Progenitor cell of endocrine pancreas (in vitro differentiated cells): ENCODE data around the gene KIFAP3. TPM values are rescaled to one million over a fixed set of nuclear protein-coding genes. Genes with fewer than 3 reads are reported as not detected.

Source experiments
- DNase-seq: peaks from one replicate; pipeline ENCODE4 v3.0.0; 2021; ENCODE audit warnings: low spot score; ENCODE audit not compliant: unreplicated experiment
- H3K27ac Mint-ChIP-seq: 2 replicates; pipeline ENCODE4 v1.8.0; 2021; ENCODE audit warnings: mild to moderate bottlenecking, moderate library complexity, mixed read lengths
- H3K27me3 Mint-ChIP-seq: 2 replicates; pipeline ENCODE4 v1.8.0; 2021; ENCODE audit warnings: mixed read lengths
- H3K36me3 Mint-ChIP-seq: 2 replicates; pipeline ENCODE4 v1.8.0; 2022; ENCODE audit warnings: mixed read lengths; ENCODE audit not compliant: insufficient read depth
- H3K4me1 Mint-ChIP-seq: 2 replicates; pipeline ENCODE4 v1.8.0; 2021; ENCODE audit warnings: low read depth, mixed read lengths
- H3K4me3 Mint-ChIP-seq: 2 replicates; pipeline ENCODE4 v1.8.0; 2021; ENCODE audit warnings: low read depth, mild to moderate bottlenecking, moderate library complexity, mixed read lengths
- H3K9me3 Mint-ChIP-seq: 2 replicates; pipeline ENCODE4 v1.8.0; 2021; ENCODE audit warnings: low read depth, mixed read lengths
- CTCF ChIP-seq: fragments of 200-600 bp; sonication (generic); IDR thresholded peaks from one replicate; pipeline ENCODE4 v1.5.0; 2021; ENCODE audit warnings: antibody characterized with exemption, mild to moderate bottlenecking; ENCODE audit not compliant: unreplicated experiment
- total RNA-seq: library from RNA; stranded (reverse); gene quantifications from 2 replicates; pipeline ENCODE4 v1.2.1, GENCODE V29; 2021

The KIFAP3 gene
- total RNA-seq, 1 donor from 2014 or later: 24.6 TPM

- peaks cover 7% of the 10 kb centered on the region for H3K36me3 Mint-ChIP-seq
- no peaks in the 10 kb centered on the region for H3K4me1 Mint-ChIP-seq
- peaks cover 6% of the 10 kb centered on the region for H3K9me3 Mint-ChIP-seq
- DNase-seq: no peak
- H3K27ac Mint-ChIP-seq: no peak overlapping the region
- TF ChIP-seq CTCF: no peak
- no peaks in the 10 kb centered on the region for H3K27me3 Mint-ChIP-seq
- H3K4me3 Mint-ChIP-seq: no peak overlapping the region
These were observed 44.3 kb downstream of the KIFAP3 start for GRCh38 chr1:170030212-170030611.

GRCh38 chr1:170027760-170028159 lies 46.7 kb downstream of the KIFAP3 start:
- no peaks in the 10 kb centered on the region for H3K27me3 Mint-ChIP-seq
- H3K4me3 Mint-ChIP-seq: no peak overlapping the region
- no peak for DNase-seq
- TF ChIP-seq CTCF: no peak
- H3K36me3 Mint-ChIP-seq: peaks cover 7% of the 10 kb centered on the region
- no peaks in the 10 kb centered on the region for H3K4me1 Mint-ChIP-seq
- H3K9me3 Mint-ChIP-seq: peaks cover 6% of the 10 kb centered on the region
- H3K27ac Mint-ChIP-seq: no peak overlapping the region

- Mint-ChIP-seq H3K27me3 (no peaks in the 10 kb centered on the region), H3K27ac (no peak overlapping the region), H3K4me1 (no peaks in the 10 kb centered on the region), H3K9me3 (peaks cover 15% of the 10 kb centered on the region), H3K4me3 (no peak overlapping the region), H3K36me3 (peaks cover 11% of the 10 kb centered on the region)
- TF ChIP-seq CTCF: no peak
- DNase-seq: no peak
These were observed 53.6 kb downstream of the KIFAP3 start for GRCh38 chr1:170020859-170021258.

- Mint-ChIP-seq H3K27ac (no peak overlapping the region), H3K4me3 (no peak overlapping the region), H3K36me3 (peaks cover 11% of the 10 kb centered on the region), H3K27me3 (no peaks in the 10 kb centered on the region), H3K9me3 (peaks cover 15% of the 10 kb centered on the region), H3K4me1 (no peaks in the 10 kb centered on the region)
- no peak for DNase-seq
- no peak for TF ChIP-seq CTCF
These were observed 57.0 kb downstream of the KIFAP3 start for GRCh38 chr1:170017478-170017877.

- DNase-seq: no peak
These were observed 61.6 kb downstream of the KIFAP3 start for GRCh38 chr1:170012920-170013319.

More at GRCh38 chr1:170012920-170013319, 61.6 kb downstream of the KIFAP3 start:
- Mint-ChIP-seq H3K36me3 (peaks cover 4% of the 10 kb centered on the region), H3K4me1 (no peaks in the 10 kb centered on the region), H3K9me3 (peaks cover 2% of the 10 kb centered on the region), H3K27me3 (no peaks in the 10 kb centered on the region), H3K4me3 (no peak overlapping the region), H3K27ac (no peak overlapping the region)
- TF ChIP-seq CTCF: no peak
